Common myeloid progenitor, CD34-positive (primary cell): ENCODE measurements around the gene ZNF776.
"Not testable (repeated sequence)": the region's sequence is repeated elsewhere in the genome, so short reads cannot be mapped to it uniquely, and the experiment has no call there.

ENCODE experiments used
- CTCF ChIA-PET: fragments of 350-600 bp; sonication (Branson Sonifier 250); formaldehyde crosslinking; loops from one replicate; lab custom pipeline; 2021; ENCODE audit warnings: antibody characterized with exemption; lab: Charles Lee
- POLR2A ChIA-PET: fragments of 350-600 bp; sonication (Branson Sonifier 250); formaldehyde crosslinking; loops from one replicate; lab custom pipeline; 2021; ENCODE audit warnings: antibody characterized with exemption; lab: Charles Lee
- DNase-seq, 3 donors: peaks; one replicate each; pipeline versions ENCODE4 v3.0.0 to v3.0.0-alpha.2; 2013
- H3K27ac ChIP-seq, 2 experiments: 1 replicate in 1 of 2; 2 replicates in 1 of 2; pipeline ENCODE4 v1.7.0; 2013; ENCODE audit warnings: inconsistent platforms in 2 of 2, low read length in 2 of 2, mild to moderate bottlenecking in 2 of 2, low read depth in 1 of 2, moderate library complexity in 1 of 2; ENCODE audit not compliant: severe bottlenecking in 2 of 2, insufficient read depth in 1 of 2, poor library complexity in 1 of 2
- H3K27me3 ChIP-seq, 5 experiments: replicated peaks in 2 of 5; 1 replicate in 3 of 5; 2 replicates in 2 of 5; pipeline versions ENCODE4 v1.6.1 to v1.7.0; 2013; ENCODE audit warnings: low read length in 4 of 5, mild to moderate bottlenecking in 2 of 5, moderate library complexity in 2 of 5, inconsistent platforms in 1 of 5; ENCODE audit not compliant: insufficient read depth in 5 of 5, control insufficient read depth in 4 of 5
- H3K36me3 ChIP-seq, 4 experiments: 1 replicate in 2 of 4; 2 replicates in 2 of 4; pipeline versions ENCODE4 v1.6.1 to v1.7.0; 2013; ENCODE audit warnings: low read length in 3 of 4, control low read depth in 1 of 4, mild to moderate bottlenecking in 1 of 4; ENCODE audit not compliant: control insufficient read depth in 4 of 4, insufficient read depth in 4 of 4
- H3K4me1 ChIP-seq, 4 experiments: 1 replicate in 3 of 4; 2 replicates in 1 of 4; pipeline versions ENCODE4 v1.6.1 to v1.7.1; 2013; ENCODE audit warnings: low read length in 3 of 4, mild to moderate bottlenecking in 3 of 4, control low read depth in 1 of 4, inconsistent platforms in 1 of 4, moderate library complexity in 1 of 4; ENCODE audit not compliant: control insufficient read depth in 4 of 4, insufficient read depth in 4 of 4; ENCODE audit errors: control extremely low read depth in 1 of 4
- H3K4me3 ChIP-seq, 7 experiments: 1 replicate in 4 of 7; 2 replicates in 3 of 7; pipeline versions ENCODE4 v1.5.1 to v1.7.0; 2013; ENCODE audit warnings: mild to moderate bottlenecking in 7 of 7, low read length in 6 of 7, moderate library complexity in 6 of 7, inconsistent platforms in 2 of 7, low read depth in 2 of 7, control low read depth in 1 of 7; ENCODE audit not compliant: insufficient read depth in 4 of 7, control insufficient read depth in 1 of 7; ENCODE audit errors: extremely low read depth in 1 of 7
- H3K9me3 ChIP-seq, 5 experiments: 1 replicate in 4 of 5; 2 replicates in 1 of 5; pipeline versions ENCODE4 v1.6.1 to v1.7.1; 2013; ENCODE audit warnings: low read length in 4 of 5, mild to moderate bottlenecking in 2 of 5, inconsistent platforms in 1 of 5, low read depth in 1 of 5, moderate library complexity in 1 of 5; ENCODE audit not compliant: control insufficient read depth in 4 of 5, insufficient read depth in 2 of 5; ENCODE audit errors: control extremely low read depth in 1 of 5
- WGBS: methylation state at CpG from one replicate; pipeline ENCODE4 v1.1.5; 2013; ENCODE audit not compliant: insufficient coverage; 5-methylcytosine and 5-hydroxymethylcytosine counted together

Gene ZNF776

GRCh38 chr19:57719424-57719823 is 27.2 kb upstream of the ZNF776 start:
- CTCF ChIA-PET: interaction anchor here (0.6 to 1.3 kb wide), 2 partner anchors 35 to 194 kb away, joined by 3 read pairs; no protein-coding TSS in a partner anchor
- H3K4me1 ChIP-seq: no peaks in the 10 kb centered on the region
- H3K27me3 ChIP-seq: no peaks in the 10 kb centered on the region
- DNase-seq: no peak
- peaks cover 43 to 60% (median 51%) of the 10 kb centered on the region in 4 experiments for H3K36me3 ChIP-seq
- POLR2A ChIA-PET: no interaction called here
- H3K27ac ChIP-seq: no peak overlapping the region
- H3K9me3 ChIP-seq: peaks cover 4 to 58% (median 53%) of the 10 kb centered on the region in 5 experiments
- H3K4me3 ChIP-seq: peak overlapping the region in 2 of 7 experiments; percentile 3 to 28

GRCh38 chr19:57719901-57720519 is 26.6 kb upstream of the ZNF776 start:
- H3K27me3 ChIP-seq: no peaks in the 10 kb centered on the region
- H3K36me3 ChIP-seq: peaks cover 43 to 62% (median 53%) of the 10 kb centered on the region in 4 experiments
- DNase-seq: no peak
- peak overlapping the region in 1 of 7 experiments; percentile 28 for H3K4me3 ChIP-seq
- no peaks in the 10 kb centered on the region for H3K4me1 ChIP-seq
- H3K9me3 ChIP-seq: peaks cover 4 to 56% (median 55%) of the 10 kb centered on the region in 5 experiments
- 100% methylated on average over 3 of the region's 4 CpGs for WGBS
- CTCF ChIA-PET: interaction anchor here (0.6 to 1.3 kb wide), 3 partner anchors 15 to 194 kb away, joined by 3 read pairs; no protein-coding TSS in a partner anchor
- POLR2A ChIA-PET: no interaction called here
- no peak overlapping the region for H3K27ac ChIP-seq

- DNase-seq: no peak
- no peaks in the 10 kb centered on the region for H3K4me1 ChIP-seq
- peaks cover 43 to 62% (median 53%) of the 10 kb centered on the region in 4 experiments for H3K36me3 ChIP-seq
- ChIA-PET CTCF (interaction anchor here (0.7 to 1.3 kb wide), 2 partner anchors 16 to 36 kb away, joined by 3 read pairs; no protein-coding TSS in a partner anchor), POLR2A (no interaction called here)
- H3K9me3 ChIP-seq: peaks cover 4 to 58% (median 55%) of the 10 kb centered on the region in 5 experiments
- H3K27me3 ChIP-seq: no peaks in the 10 kb centered on the region
- 98% methylated on average over 8 of the region's 10 CpGs for WGBS
- H3K27ac ChIP-seq: no peak overlapping the region
- H3K4me3 ChIP-seq: peak overlapping the region in 1 of 7 experiments; percentile 44
Measured at GRCh38 chr19:57720878-57721277, 25.7 kb upstream of the ZNF776 start.

DNA sequence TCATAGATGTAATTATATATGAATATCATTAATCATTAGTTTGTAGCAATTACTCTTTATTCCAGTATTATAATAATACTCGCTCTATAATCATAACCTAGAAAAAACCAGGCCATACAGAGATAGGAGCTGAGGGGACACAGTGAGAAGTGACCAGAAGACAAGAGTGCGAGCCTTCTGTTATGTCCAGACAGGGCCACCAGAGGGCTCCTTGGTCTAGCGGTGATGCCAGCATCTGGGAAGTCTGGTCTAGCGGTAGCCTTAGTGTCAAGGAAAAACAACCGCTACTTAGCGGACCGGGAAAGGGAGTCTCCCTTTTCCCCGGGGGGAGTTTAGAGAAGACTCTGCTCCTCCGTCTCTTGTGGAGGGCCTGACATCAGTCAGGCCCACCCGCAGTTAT is 8.3 kb upstream of the ZNF776 start:
- CTCF ChIA-PET: interaction anchor here (1.2 to 1.4 kb wide), 2 partner anchors 10 to 81 kb away, joined by 3 to 5 read pairs; no protein-coding TSS in a partner anchor
- 2% methylated on average over 4 of the region's 10 CpGs for WGBS
- H3K36me3 ChIP-seq, H3K27ac ChIP-seq, H3K27me3 ChIP-seq, POLR2A ChIA-PET, H3K9me3 ChIP-seq, H3K4me1 ChIP-seq: not testable (repeated sequence)
- peak overlapping the region in 1 of 7 experiments; percentile 25 for H3K4me3 ChIP-seq
- DNase-seq: peak in 1 of 3 donors; percentile 15

- DNase-seq, H3K27ac ChIP-seq, H3K4me1 ChIP-seq, H3K36me3 ChIP-seq, POLR2A ChIA-PET, H3K27me3 ChIP-seq, H3K9me3 ChIP-seq: not testable (repeated sequence)
- CTCF ChIA-PET: interaction anchor here (1.2 to 1.4 kb wide), 2 partner anchors 11 to 81 kb away, joined by 3 to 5 read pairs; no protein-coding TSS in a partner anchor
- WGBS: 100% methylated on average over 5 of the region's 7 CpGs
- H3K4me3 ChIP-seq: peak overlapping the region in 1 of 7 experiments; percentile 25
Measured at GRCh38 chr19:57738770-57739169, 7.8 kb upstream of the ZNF776 start.

DNA sequence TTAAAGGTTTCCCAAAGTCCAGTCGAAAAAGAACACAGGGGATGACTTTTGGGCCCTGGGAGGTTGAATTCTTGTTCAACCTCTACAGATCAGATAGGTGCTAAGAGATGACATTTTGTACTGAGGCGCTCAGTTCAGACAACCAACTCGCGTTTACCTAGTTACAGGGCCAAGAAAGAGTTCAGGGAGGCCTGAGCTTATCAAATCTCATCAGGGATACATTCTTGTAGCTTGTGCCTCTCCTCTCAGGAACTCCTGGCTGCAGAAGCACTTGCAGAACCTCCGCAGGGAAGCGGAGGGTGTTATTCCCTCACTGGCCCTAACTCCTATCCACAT is 825 bp downstream of the ZNF776 start:
- Histone ChIP-seq H3K4me3 (peak overlapping the region; percentile 81 to 100 (median 97)), H3K27ac (peak overlapping the region; percentile 85 to 92), H3K9me3 (peaks cover 13 to 36% (median 33%) of the 10 kb centered on the region in 5 experiments), H3K27me3 (no peaks in the 10 kb centered on the region), H3K36me3 (peaks cover 32 to 44% (median 41%) of the 10 kb centered on the region in 4 experiments), H3K4me1 (peaks cover 0 to 15% (median 9%) of the 10 kb centered on the region in 4 experiments)
- peak in 2 of 3 donors; percentile 16 to 48 for DNase-seq
- ChIA-PET POLR2A (interaction anchor here (0.6 to 1.5 kb wide), 4 partner anchors 8 to 73 kb away, joined by 3 to 5 read pairs (median 4); no protein-coding TSS in a partner anchor), CTCF (interaction anchor here (1.3 to 2.3 kb wide), 2 partner anchors 9 to 13 kb away, joined by 3 to 6 read pairs; no protein-coding TSS in a partner anchor)
- WGBS: 34% methylated on average over 4 of the region's 6 CpGs

DNA sequence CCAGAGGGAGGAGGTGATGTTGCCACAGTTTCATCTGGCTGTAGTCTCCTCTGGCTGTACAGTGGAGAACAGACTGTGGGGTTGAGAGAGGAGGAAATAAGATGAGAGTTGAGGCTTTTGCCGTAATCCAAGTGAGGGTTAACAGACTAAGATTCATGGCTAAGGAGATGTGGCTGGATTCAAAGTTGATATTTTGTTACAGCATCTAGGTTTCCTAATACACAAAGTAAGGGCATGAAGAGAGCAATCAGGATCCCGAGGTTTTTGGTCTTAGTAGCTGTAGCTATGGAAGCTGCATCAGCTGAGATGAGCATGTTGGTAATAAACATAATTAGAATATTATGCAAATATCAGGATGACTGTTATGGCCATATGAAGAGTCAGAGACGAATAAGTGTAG is 1.4 kb downstream of the ZNF776 start:
- ChIA-PET CTCF (interaction anchor here (2.3 kb wide), 1 partner anchor 8 kb away, joined by 6 read pairs; no protein-coding TSS in a partner anchor), POLR2A (interaction anchor here (0.6 kb wide), 1 partner anchor 73 kb away, joined by 3 read pairs; no protein-coding TSS in a partner anchor)
- Histone ChIP-seq H3K27me3 (no peaks in the 10 kb centered on the region), H3K9me3 (peaks cover 13 to 42% (median 39%) of the 10 kb centered on the region in 5 experiments), H3K4me1 (peaks cover 0 to 15% (median 9%) of the 10 kb centered on the region in 4 experiments), H3K36me3 (peaks cover 38 to 50% (median 47%) of the 10 kb centered on the region in 4 experiments), H3K27ac (no peak overlapping the region), H3K4me3 (peak overlapping the region in 6 of 7 experiments; percentile 81 to 100 (median 97))
- DNase-seq: no peak
- 95% methylated on average over 2 of the region's 3 CpGs for WGBS
